GM15510 (cell line): ENCODE measurements around the gene NEK4.
A peak's percentile ranks its signal among the peaks of the same experiment; 100 is the strongest.

Experiments used
- POLR2A ChIP-seq: IDR thresholded peaks from 3 replicates; pipeline ENCODE4 v1.6.1; 2011; ENCODE audit warnings: borderline replicate concordance; ENCODE audit not compliant: insufficient read length; ENCODE audit errors: extremely low read depth

Gene NEK4

GRCh38 chr3:52707585-52707984 is 63.2 kb downstream of the NEK4 start:
- TF ChIP-seq POLR2A = peak; percentile 8

- TF ChIP-seq POLR2A = peak; percentile 59
Measured at GRCh38 chr3:52705688-52706686, 64.8 kb downstream of the NEK4 start, which contains the start of the genes GLT8D1 and SPCS1. GLT8D1 (minus strand) TSS chr3:52705791; CDS start chr3:52700460, 5,331 bp downstream. SPCS1 (plus strand) TSS chr3:52706106; CDS start chr3:52706247, 141 bp downstream.

- TF ChIP-seq POLR2A = peak; percentile 82
Measured at GRCh38 chr3:52705438-52705687, 65.4 kb downstream of the NEK4 start.

GRCh38 chr3:52704611-52705437 is 65.9 kb downstream of the NEK4 start:
- no peak for TF ChIP-seq POLR2A

GRCh38 chr3:52703341-52703740 is 67.4 kb downstream of the NEK4 start:
- TF ChIP-seq POLR2A = no peak

- no peak for TF ChIP-seq POLR2A
Measured at GRCh38 chr3:52697632-52697965, 73.1 kb downstream of the NEK4 start.

- no peak for TF ChIP-seq POLR2A
Measured at GRCh38 chr3:52696830-52697631, 73.7 kb downstream of the NEK4 start.

GRCh38 chr3:52695798-52696671 is 74.7 kb downstream of the NEK4 start:
- TF ChIP-seq POLR2A = no peak

- no peak for TF ChIP-seq POLR2A
Measured at GRCh38 chr3:52694528-52695189, 76.1 kb downstream of the NEK4 start.

- TF ChIP-seq POLR2A = no peak
Measured at GRCh38 chr3:52693071-52693470, 77.7 kb downstream of the NEK4 start.

- no peak for TF ChIP-seq POLR2A
Measured at GRCh38 chr3:52690560-52690959, 80.2 kb downstream of the NEK4 start.

GRCh38 chr3:52689151-52689550 is 81.6 kb downstream of the NEK4 start:
- no peak for TF ChIP-seq POLR2A

- TF ChIP-seq POLR2A = no peak
Measured at GRCh38 chr3:52688266-52688665, 82.5 kb downstream of the NEK4 start.
